OCI-LY1 (cell line): ENCODE results near the gene YIPF1.

Experiments used
- H2AFZ ChIP-seq: fragments of 200-600 bp; sonication (generic), shearing (Covaris generic); 2 replicates; pipeline ENCODE4 v1.6.0; 2014; ENCODE audit warnings: antibody characterized with exemption, mild to moderate bottlenecking, low read length
- H3F3A ChIP-seq: fragments of 200-600 bp; sonication (generic), shearing (Covaris generic); 2 replicates; pipeline ENCODE4 v1.6.0; 2014; ENCODE audit warnings: mild to moderate bottlenecking, antibody characterized with exemption, low read length, moderate library complexity; ENCODE audit not compliant: insufficient read depth
- H3K27ac ChIP-seq: fragments of 200-600 bp; sonication (generic); 2 replicates; pipeline ENCODE4 v1.5.1; 2014; ENCODE audit warnings: low read length, mixed run types, mild to moderate bottlenecking, low read depth; ENCODE audit not compliant: poor library complexity, severe bottlenecking
- H3K27me3 ChIP-seq: fragments of 200-600 bp; sonication (generic); 2 replicates; pipeline ENCODE4 v1.6.0; 2014; ENCODE audit warnings: antibody characterized with exemption, mild to moderate bottlenecking, low read length, moderate library complexity; ENCODE audit not compliant: insufficient read depth
- H3K36me3 ChIP-seq: fragments of 200-600 bp; sonication (generic); 2 replicates; pipeline ENCODE4 v1.6.1; 2014; ENCODE audit warnings: mild to moderate bottlenecking, antibody characterized with exemption, low read length, moderate library complexity, mixed read lengths; ENCODE audit not compliant: insufficient read depth
- H3K4me1 ChIP-seq: fragments of 200-600 bp; sonication (generic); 2 replicates; pipeline ENCODE4 v1.5.1; 2014; ENCODE audit warnings: mild to moderate bottlenecking, low read length, moderate library complexity; ENCODE audit not compliant: insufficient read depth, severe bottlenecking
- H3K4me2 ChIP-seq: fragments of 200-600 bp; sonication (generic), shearing (Covaris generic); 2 replicates; pipeline ENCODE4 v1.6.1; 2014; ENCODE audit warnings: low read length
- H3K4me3 ChIP-seq: fragments of 200-600 bp; sonication (generic); 2 replicates; pipeline ENCODE4 v1.5.1; 2014; ENCODE audit warnings: low read length, low read depth, mild to moderate bottlenecking, mixed read lengths; ENCODE audit not compliant: poor library complexity, severe bottlenecking
- H3K79me2 ChIP-seq: fragments of 200-600 bp; shearing (Covaris generic); 2 replicates; pipeline ENCODE4 v1.6.1; 2016; ENCODE audit warnings: mixed run types, low read length, mixed read lengths; ENCODE audit not compliant: insufficient read depth
- H3K9ac ChIP-seq: fragments of 200-600 bp; sonication (generic), shearing (Covaris generic); 2 replicates; pipeline ENCODE4 v1.6.1; 2014; ENCODE audit warnings: mild to moderate bottlenecking, low read length, mixed read lengths
- H3K9me2 ChIP-seq: fragments of 200-600 bp; sonication (generic), shearing (Covaris generic); 2 replicates; pipeline ENCODE4 v1.6.1; 2014; ENCODE audit warnings: low read depth, mild to moderate bottlenecking, low read length, mixed read lengths
- H3K9me3 ChIP-seq: fragments of 200-600 bp; shearing (Covaris generic); 2 replicates; pipeline ENCODE4 v1.6.1; 2014; ENCODE audit warnings: low read length, mixed read lengths
- H4K20me1 ChIP-seq: fragments of 200-600 bp; sonication (generic), shearing (Covaris generic); 2 replicates; pipeline ENCODE4 v1.6.0; 2016; ENCODE audit warnings: mild to moderate bottlenecking, low read length; ENCODE audit not compliant: insufficient read depth
- EZH2 ChIP-seq: fragments of 200-600 bp; sonication (generic), shearing (Covaris generic); IDR thresholded peaks from 2 replicates; pipeline ENCODE4 v1.8.0; 2017; ENCODE audit warnings: borderline replicate concordance, mixed run types, mild to moderate bottlenecking, antibody characterized with exemption, low read length, moderate library complexity, mixed read lengths
- TF ChIP-seq, protein P1 (sequence below): fragments of 200-600 bp; sonication (generic), shearing (Covaris generic); IDR thresholded peaks from 2 replicates; pipeline ENCODE4 v1.5.1; 2017; ENCODE audit warnings: mild to moderate bottlenecking, antibody characterized with exemption, low read length, moderate library complexity, mixed read lengths

The YIPF1 gene

DNA sequence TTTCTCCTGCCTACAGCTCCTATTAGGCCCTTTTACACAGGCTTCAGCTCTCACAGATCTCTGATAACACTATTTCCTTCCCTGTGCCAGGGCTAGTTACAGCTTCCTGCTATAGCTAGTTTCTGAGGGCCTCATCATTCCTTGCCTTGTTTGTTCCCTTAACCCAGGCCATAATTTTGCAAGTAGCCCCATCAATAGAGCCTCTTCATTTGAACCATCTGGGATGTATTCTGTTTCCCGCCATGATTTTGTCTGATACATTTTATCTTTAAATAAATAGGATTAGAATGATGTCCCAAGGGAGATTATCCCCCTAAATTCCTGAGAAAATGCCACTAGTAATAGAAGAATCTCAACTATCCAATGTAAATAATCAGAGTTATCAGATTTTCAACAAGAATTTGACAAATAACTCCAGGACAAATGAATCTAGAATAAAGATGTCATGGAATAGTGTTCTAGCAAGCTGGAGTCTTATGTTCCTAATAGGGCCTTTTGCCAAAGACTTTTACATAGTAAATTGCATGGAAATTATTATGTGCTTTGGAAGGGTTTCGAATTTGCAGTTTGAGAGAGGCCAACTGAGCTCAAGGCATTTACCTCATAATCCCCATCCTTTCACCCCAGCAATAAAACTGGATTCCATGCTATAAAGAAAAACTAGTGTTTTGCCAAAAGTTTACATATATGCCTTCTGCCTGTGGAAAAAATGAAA is 39.8 kb upstream of the YIPF1 start:
- no peaks in the 10 kb centered on the region for H3K79me2 ChIP-seq
- no peak overlapping the region for H3K27ac ChIP-seq
- H3K9ac ChIP-seq: no peak overlapping the region

DNA sequence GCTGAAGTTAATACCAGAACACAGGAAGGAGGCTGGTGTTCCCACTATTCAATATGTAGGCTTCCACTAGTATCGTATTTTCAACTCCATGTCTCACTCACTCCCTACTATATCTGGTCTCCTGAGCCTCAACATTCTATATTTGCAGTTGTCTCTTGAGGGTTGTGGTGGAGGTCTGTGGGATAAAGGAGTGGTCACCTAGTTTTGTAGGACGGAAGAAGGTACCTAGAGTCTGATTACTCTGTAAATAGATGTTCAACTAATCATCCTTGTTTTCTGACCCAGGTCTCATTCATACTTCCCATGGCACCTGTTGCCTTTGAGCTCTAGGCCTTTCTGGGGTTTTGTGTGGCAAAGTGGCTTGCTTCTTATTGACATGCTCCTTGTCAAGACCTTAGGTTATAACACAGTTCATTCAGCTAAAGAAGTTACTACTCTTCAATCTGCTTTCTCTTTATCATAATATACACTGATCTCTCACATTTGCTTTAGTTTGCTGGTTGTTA is 37.8 kb upstream of the YIPF1 start:
- Histone ChIP-seq H3K9me2 (no peaks in the 10 kb centered on the region), H3K27me3 (no peaks in the 10 kb centered on the region), H4K20me1 (no peaks in the 10 kb centered on the region), H3K79me2 (no peaks in the 10 kb centered on the region), H2AFZ (no peak overlapping the region), H3K9ac (no peak overlapping the region), H3F3A (no peaks in the 10 kb centered on the region), H3K36me3 (peaks cover 62% of the 10 kb centered on the region), H3K4me1 (no peaks in the 10 kb centered on the region), H3K4me3 (no peak overlapping the region), H3K27ac (no peak overlapping the region), H3K4me2 (no peak overlapping the region), H3K9me3 (no peaks in the 10 kb centered on the region)
- TF ChIP-seq, protein P1, sequence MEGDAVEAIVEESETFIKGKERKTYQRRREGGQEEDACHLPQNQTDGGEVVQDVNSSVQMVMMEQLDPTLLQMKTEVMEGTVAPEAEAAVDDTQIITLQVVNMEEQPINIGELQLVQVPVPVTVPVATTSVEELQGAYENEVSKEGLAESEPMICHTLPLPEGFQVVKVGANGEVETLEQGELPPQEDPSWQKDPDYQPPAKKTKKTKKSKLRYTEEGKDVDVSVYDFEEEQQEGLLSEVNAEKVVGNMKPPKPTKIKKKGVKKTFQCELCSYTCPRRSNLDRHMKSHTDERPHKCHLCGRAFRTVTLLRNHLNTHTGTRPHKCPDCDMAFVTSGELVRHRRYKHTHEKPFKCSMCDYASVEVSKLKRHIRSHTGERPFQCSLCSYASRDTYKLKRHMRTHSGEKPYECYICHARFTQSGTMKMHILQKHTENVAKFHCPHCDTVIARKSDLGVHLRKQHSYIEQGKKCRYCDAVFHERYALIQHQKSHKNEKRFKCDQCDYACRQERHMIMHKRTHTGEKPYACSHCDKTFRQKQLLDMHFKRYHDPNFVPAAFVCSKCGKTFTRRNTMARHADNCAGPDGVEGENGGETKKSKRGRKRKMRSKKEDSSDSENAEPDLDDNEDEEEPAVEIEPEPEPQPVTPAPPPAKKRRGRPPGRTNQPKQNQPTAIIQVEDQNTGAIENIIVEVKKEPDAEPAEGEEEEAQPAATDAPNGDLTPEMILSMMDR: no peak
- no peak for TF ChIP-seq EZH2

More for the DNA sequence above, 39.8 kb upstream of the YIPF1 start:
- Histone ChIP-seq H3K27me3 (no peaks in the 10 kb centered on the region), H3K4me3 (no peak overlapping the region), H3K9me2 (no peaks in the 10 kb centered on the region), H3K4me2 (no peak overlapping the region), H2AFZ (no peak overlapping the region), H3F3A (no peaks in the 10 kb centered on the region), H3K9me3 (peaks cover 6% of the 10 kb centered on the region), H3K36me3 (peaks cover 65% of the 10 kb centered on the region), H4K20me1 (no peaks in the 10 kb centered on the region), H3K4me1 (no peaks in the 10 kb centered on the region)
- TF ChIP-seq, protein P1: no peak
- TF ChIP-seq EZH2: no peak

DNA sequence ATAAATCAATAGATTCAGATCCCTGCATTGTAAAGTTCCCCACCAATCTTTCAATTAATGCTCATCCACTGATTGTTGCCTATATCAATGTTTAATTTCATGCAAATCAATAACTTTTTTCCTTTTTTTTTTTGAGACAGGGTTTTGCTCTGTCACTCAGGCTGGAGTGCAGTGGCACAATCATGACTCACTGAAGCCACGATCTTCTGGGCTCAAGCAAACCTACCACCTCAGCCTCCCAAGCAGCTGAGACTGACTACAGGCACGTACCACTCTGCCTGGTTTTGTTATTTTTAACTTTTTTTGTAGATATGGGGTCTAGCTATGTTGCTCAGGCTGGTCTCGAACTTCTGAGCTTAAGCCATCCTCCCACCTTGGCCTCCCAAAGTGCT is 30.1 kb upstream of the YIPF1 start:
- H3K4me1 ChIP-seq: no peaks in the 10 kb centered on the region
- H3K36me3 ChIP-seq: peaks cover 44% of the 10 kb centered on the region
- no peaks in the 10 kb centered on the region for H3K9me2 ChIP-seq
- H3K27me3 ChIP-seq: no peaks in the 10 kb centered on the region
- H3K79me2 ChIP-seq: no peaks in the 10 kb centered on the region
- no peaks in the 10 kb centered on the region for H4K20me1 ChIP-seq
- H3F3A ChIP-seq: no peaks in the 10 kb centered on the region
- H2AFZ ChIP-seq: no peak overlapping the region
- TF ChIP-seq, protein P1: no peak
- TF ChIP-seq EZH2: no peak
- no peak overlapping the region for H3K4me3 ChIP-seq
- no peak overlapping the region for H3K9ac ChIP-seq
- no peaks in the 10 kb centered on the region for H3K9me3 ChIP-seq
- no peak overlapping the region for H3K4me2 ChIP-seq
- no peak overlapping the region for H3K27ac ChIP-seq
